Head of caudate nucleus (tissue), 42 donors: Measurements from ENCODE around the gene EDRF1.
"Not testable (repeated sequence)": the region's sequence is repeated elsewhere in the genome, so short reads cannot be mapped to it uniquely, and the experiment has no call there.

Experiments used
- DNase-seq, 42 donors: peaks; one replicate each; pipeline versions ENCODE4 v3.0.0 to v3.0.0-alpha.2; 2020 to 2021; ENCODE audit warnings: mixed read lengths in 7 of 42
- intact Hi-C: fragments of 100-400 bp; cut with DNase I; formaldehyde crosslinking; loops from one replicate; pipeline ENCODE4 v1.15.0; 2022

EDRF1 gene

GRCh38 chr10:125699562-125700143 is 19.9 kb upstream of the EDRF1 start:
- no peak for DNase-seq
- intact Hi-C loops = no loop called here

- intact Hi-C loops = no loop called here
- DNase-seq = no peak
Measured at GRCh38 chr10:125700355-125700911, 19.1 kb upstream of the EDRF1 start.

GRCh38 chr10:125707541-125708468 is 11.7 kb upstream of the EDRF1 start:
- intact Hi-C loops = no loop called here
- DNase-seq = no peak

GRCh38 chr10:125708971-125709503 is 10.5 kb upstream of the EDRF1 start:
- intact Hi-C loops = no loop called here
- peak in 9 of 42 donors; percentile 3 to 61 (median 17) for DNase-seq

GRCh38 chr10:125709553-125710474 is 9.7 kb upstream of the EDRF1 start:
- intact Hi-C loops = no loop called here

GRCh38 chr10:125711110-125711750 is 8.3 kb upstream of the EDRF1 start:
- DNase-seq = no peak
- intact Hi-C loops = no loop called here

More at GRCh38 chr10:125709553-125710474, 9.7 kb upstream of the EDRF1 start:
- no peak for DNase-seq

GRCh38 chr10:125714728-125715127 is 4.8 kb upstream of the EDRF1 start:
- intact Hi-C loops, DNase-seq: not testable (repeated sequence)

GRCh38 chr10:125720002-125720382 is 483 bp downstream of the EDRF1 start:
- peak in 4 of 42 donors; percentile 3 to 7 (median 4) for DNase-seq
- intact Hi-C loops = no loop called here

GRCh38 chr10:125721035-125721434 is 1.5 kb downstream of the EDRF1 start:
- DNase-seq = no peak
- intact Hi-C loops = no loop called here

- DNase-seq = no peak
- intact Hi-C loops = no loop called here
Measured at GRCh38 chr10:125722811-125723210, 3.3 kb downstream of the EDRF1 start.

- no peak for DNase-seq
- intact Hi-C loops = no loop called here
Measured at GRCh38 chr10:125726914-125727313, 7.4 kb downstream of the EDRF1 start.

GRCh38 chr10:125727436-125727835 is 7.9 kb downstream of the EDRF1 start:
- intact Hi-C loops = no loop called here
- DNase-seq = no peak

GRCh38 chr10:125734148-125734547 is 14.6 kb downstream of the EDRF1 start:
- DNase-seq = no peak
- intact Hi-C loops = no loop called here

GRCh38 chr10:125734823-125735222 is 15.3 kb downstream of the EDRF1 start:
- intact Hi-C loops = no loop called here
- DNase-seq = no peak

GRCh38 chr10:125738206-125738605 is 18.7 kb downstream of the EDRF1 start:
- intact Hi-C loops = no loop called here
- no peak for DNase-seq

GRCh38 chr10:125739994-125740679 is 20.6 kb downstream of the EDRF1 start:
- intact Hi-C loops = no loop called here
- DNase-seq = peak in 1 of 42 donors; percentile 33

GRCh38 chr10:125742465-125742864 is 23.0 kb downstream of the EDRF1 start:
- intact Hi-C loops = no loop called here
- DNase-seq = no peak

GRCh38 chr10:125744909-125745308 is 25.4 kb downstream of the EDRF1 start:
- intact Hi-C loops = no loop called here

More at GRCh38 chr10:125744909-125745308, 25.4 kb downstream of the EDRF1 start:
- DNase-seq = no peak
